Testis (tissue), 5 donors: Measurements from ENCODE around the gene SMARCAD1. TPM values are rescaled to one million over a fixed set of nuclear protein-coding genes. Genes with fewer than 3 reads are reported as not detected.

Source experiments
- DNase-seq: peaks from one replicate; pipeline ENCODE4 v3.0.0-alpha.2; 2019
- H3K27ac ChIP-seq, 2 donors: fragments of 200-600 bp; sonication (generic); one replicate each; pipeline ENCODE4 v1.5.1; 2019
- H3K27me3 ChIP-seq: fragments of 200-600 bp; sonication (generic); one replicate; pipeline ENCODE4 v1.5.1; 2019
- H3K36me3 ChIP-seq: fragments of 200-600 bp; sonication (generic); one replicate; pipeline ENCODE4 v1.5.1; 2017; ENCODE audit warnings: low read depth; ENCODE audit errors: missing control alignments
- H3K4me1 ChIP-seq: fragments of 200-600 bp; sonication (generic); one replicate; pipeline ENCODE4 v1.5.1; 2019
- H3K4me3 ChIP-seq, 2 donors: fragments of 200-600 bp; sonication (generic); one replicate each; pipeline ENCODE4 v1.5.1; 2017 to 2019
- H3K9me3 ChIP-seq: fragments of 200-600 bp; sonication (generic); one replicate; pipeline ENCODE4 v1.5.1; 2017
- POLR2A ChIP-seq: fragments of 450-650 bp; IDR thresholded peaks from one replicate; pipeline ENCODE4 v1.6.1; 2017; ENCODE audit warnings: antibody characterized with exemption, mild to moderate bottlenecking, moderate library complexity
- WGBS, 2 donors: methylation state at CpG; one replicate each; pipeline ENCODE4 v1.1.5; 2018; 5-methylcytosine and 5-hydroxymethylcytosine counted together
- intact Hi-C: fragments of 100-400 bp; cut with DNase I; formaldehyde crosslinking; loops from one replicate; pipeline ENCODE4 v1.15.1; 2023; ENCODE audit warnings: low total_unique reads
- long read RNA-seq, 2 donors: transcript quantifications; one replicate each; lab custom pipeline, GENCODE V29; 2026
- polyA plus RNA-seq: library from polyadenylated mRNA; stranded (reverse); fragments of 350-450 nt; fragmentation: Illumina TruSeq; extraction: RNeasy Lipid Tissue Mini Kit (QIAGEN cat#74804); gene quantifications from one replicate; pipeline ENCODE4 v1.2.3, GENCODE V29; 2014; ENCODE audit warnings: low read depth, low replicate concordance; ENCODE audit not compliant: insufficient read depth
- total RNA-seq, 2 donors: library from RNA; depleted of rRNA; stranded (reverse); fragments of >200 nt; gene quantifications; one replicate each; pipeline ENCODE4 v1.2.3, GENCODE V29; 2016
- TF ChIP-seq, protein P1 (sequence below), 3 experiments: fragments of 450-650 bp in 2 of 3; fragments of 200-600 bp in 1 of 3; sonication (generic) in 1 of 3; IDR thresholded peaks; one replicate each; pipeline ENCODE4 v1.5.1; 2016 to 2019; ENCODE audit warnings: antibody characterized with exemption in 3 of 3, mild to moderate bottlenecking in 2 of 3, moderate library complexity in 1 of 3

Gene SMARCAD1, protein sequence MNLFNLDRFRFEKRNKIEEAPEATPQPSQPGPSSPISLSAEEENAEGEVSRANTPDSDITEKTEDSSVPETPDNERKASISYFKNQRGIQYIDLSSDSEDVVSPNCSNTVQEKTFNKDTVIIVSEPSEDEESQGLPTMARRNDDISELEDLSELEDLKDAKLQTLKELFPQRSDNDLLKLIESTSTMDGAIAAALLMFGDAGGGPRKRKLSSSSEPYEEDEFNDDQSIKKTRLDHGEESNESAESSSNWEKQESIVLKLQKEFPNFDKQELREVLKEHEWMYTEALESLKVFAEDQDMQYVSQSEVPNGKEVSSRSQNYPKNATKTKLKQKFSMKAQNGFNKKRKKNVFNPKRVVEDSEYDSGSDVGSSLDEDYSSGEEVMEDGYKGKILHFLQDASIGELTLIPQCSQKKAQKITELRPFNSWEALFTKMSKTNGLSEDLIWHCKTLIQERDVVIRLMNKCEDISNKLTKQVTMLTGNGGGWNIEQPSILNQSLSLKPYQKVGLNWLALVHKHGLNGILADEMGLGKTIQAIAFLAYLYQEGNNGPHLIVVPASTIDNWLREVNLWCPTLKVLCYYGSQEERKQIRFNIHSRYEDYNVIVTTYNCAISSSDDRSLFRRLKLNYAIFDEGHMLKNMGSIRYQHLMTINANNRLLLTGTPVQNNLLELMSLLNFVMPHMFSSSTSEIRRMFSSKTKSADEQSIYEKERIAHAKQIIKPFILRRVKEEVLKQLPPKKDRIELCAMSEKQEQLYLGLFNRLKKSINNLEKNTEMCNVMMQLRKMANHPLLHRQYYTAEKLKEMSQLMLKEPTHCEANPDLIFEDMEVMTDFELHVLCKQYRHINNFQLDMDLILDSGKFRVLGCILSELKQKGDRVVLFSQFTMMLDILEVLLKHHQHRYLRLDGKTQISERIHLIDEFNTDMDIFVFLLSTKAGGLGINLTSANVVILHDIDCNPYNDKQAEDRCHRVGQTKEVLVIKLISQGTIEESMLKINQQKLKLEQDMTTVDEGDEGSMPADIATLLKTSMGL
- total RNA-seq (10 to 100 TPM; 31.7 to 35.6 TPM), polyA plus RNA-seq (17.4 TPM)
- long read RNA-seq, donor 1, full-length matches to known transcripts: 2 of 12 reads
- long read RNA-seq, donor 1, partial matches to known transcripts: 10 of 12 reads
- long read RNA-seq, donor 1, other reads (novel, unspliced or antisense): 0 of 12 reads
- long read RNA-seq, donor 2, full-length matches to known transcripts: 1 of 1 reads
- long read RNA-seq, donor 2, partial matches to known transcripts: 0 of 1 reads
- long read RNA-seq, donor 2, other reads (novel, unspliced or antisense): 0 of 1 reads

DNA sequence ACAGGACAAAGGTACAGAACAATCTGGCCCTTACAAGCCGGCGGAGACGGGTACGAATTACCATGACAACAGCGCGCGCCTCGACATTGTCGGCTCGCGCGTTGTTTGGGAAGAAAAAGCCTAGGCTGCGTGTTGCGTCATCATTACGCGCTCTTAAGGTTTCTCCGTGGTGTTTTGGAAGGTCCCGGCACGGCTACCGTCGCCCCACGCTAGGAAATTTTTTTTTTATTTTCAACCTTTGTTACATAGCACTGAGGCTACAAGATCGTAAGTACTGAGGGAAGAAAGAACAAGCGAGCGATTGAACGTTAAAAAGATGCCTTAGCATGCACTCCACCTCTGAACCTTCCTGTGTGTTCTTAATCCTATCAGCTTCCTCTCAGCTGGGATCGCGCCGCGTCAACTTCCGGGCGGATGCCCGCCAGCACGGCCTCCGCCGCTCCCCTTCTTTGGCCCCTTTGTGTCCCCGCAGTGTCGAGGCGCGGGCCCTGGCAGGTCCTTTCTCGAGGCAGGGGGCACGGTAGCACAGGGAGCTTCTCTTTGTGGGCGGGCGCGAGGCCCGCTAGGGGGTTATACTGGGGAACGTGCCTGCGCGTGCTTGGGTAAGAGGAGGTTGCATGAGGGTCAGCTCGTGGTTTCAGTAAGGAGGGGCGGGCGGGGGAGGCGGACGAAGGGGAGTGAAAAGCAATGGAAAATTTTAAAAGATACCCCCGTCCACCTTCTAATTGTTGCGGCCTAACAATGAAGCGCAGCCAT, at the start of gene SMARCAD1:
TSS of gene SMARCAD1 (plus strand) at position 397 of the 756 bp plus-strand sequence. CDS start 530 bp downstream, outside the sequence.
- intact Hi-C loops: no loop called here
- Histone ChIP-seq H3K9me3 (no peaks in the 10 kb centered on the region), H3K4me1 (peaks cover 14% of the 10 kb centered on the region), H3K36me3 (no peaks in the 10 kb centered on the region), H3K27me3 (no peaks in the 10 kb centered on the region), H3K27ac (peak within 1 kb of the TSS; percentile 83 to 95), H3K4me3 (peak within 1 kb of the TSS; percentile 82 to 85)
- DNase-seq: peak; percentile 98
- WGBS, 2 donors: 0 to 1% methylated on average over 35 to 57 of the region's 57 CpGs
- TF ChIP-seq, protein P1, sequence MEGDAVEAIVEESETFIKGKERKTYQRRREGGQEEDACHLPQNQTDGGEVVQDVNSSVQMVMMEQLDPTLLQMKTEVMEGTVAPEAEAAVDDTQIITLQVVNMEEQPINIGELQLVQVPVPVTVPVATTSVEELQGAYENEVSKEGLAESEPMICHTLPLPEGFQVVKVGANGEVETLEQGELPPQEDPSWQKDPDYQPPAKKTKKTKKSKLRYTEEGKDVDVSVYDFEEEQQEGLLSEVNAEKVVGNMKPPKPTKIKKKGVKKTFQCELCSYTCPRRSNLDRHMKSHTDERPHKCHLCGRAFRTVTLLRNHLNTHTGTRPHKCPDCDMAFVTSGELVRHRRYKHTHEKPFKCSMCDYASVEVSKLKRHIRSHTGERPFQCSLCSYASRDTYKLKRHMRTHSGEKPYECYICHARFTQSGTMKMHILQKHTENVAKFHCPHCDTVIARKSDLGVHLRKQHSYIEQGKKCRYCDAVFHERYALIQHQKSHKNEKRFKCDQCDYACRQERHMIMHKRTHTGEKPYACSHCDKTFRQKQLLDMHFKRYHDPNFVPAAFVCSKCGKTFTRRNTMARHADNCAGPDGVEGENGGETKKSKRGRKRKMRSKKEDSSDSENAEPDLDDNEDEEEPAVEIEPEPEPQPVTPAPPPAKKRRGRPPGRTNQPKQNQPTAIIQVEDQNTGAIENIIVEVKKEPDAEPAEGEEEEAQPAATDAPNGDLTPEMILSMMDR (IDR thresholded peaks at IDR 0.05): no peak
- TF ChIP-seq POLR2A: no peak

- H3K27ac ChIP-seq: no peak overlapping the region
- no peaks in the 10 kb centered on the region for H3K27me3 ChIP-seq
- no peaks in the 10 kb centered on the region for H3K4me1 ChIP-seq
- 86 to 88% methylated on average over 3 of the region's 3 CpGs for WGBS, 2 donors
- TF ChIP-seq POLR2A: no peak
- TF ChIP-seq, protein P1 (IDR thresholded peaks at IDR 0.05): no peak
- no peaks in the 10 kb centered on the region for H3K9me3 ChIP-seq
- no peaks in the 10 kb centered on the region for H3K36me3 ChIP-seq
- intact Hi-C loops: no loop called here
- DNase-seq: no peak
- H3K4me3 ChIP-seq: no peak overlapping the region
These were observed 48.8 kb upstream of the SMARCAD1 start for GRCh38 chr4:94158883-94159282.

DNA sequence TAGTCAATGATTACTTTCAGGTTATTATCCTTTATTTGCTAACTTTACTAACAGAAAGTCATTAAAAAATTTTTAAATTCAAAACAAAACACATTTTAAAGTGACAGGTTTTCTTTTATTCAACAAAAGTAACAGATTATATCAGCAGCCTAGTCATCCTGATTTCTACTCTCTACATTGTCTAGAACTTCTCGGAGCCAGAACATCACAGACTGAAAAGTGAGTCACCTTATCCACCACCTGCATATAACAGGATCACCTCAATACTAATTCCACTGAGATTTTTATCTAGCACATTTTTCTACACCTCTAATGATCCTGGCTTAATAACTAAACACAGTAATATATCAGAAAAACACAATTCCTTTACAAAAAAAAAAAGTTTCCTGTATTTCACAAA, 47.9 kb upstream of the SMARCAD1 start:
- H3K4me3 ChIP-seq: no peak overlapping the region
- TF ChIP-seq POLR2A: no peak
- TF ChIP-seq, protein P1 (IDR thresholded peaks at IDR 0.05): no peak
- intact Hi-C loops: no loop called here
- no peaks in the 10 kb centered on the region for H3K36me3 ChIP-seq
- WGBS, 2 donors: 83 to 91% methylated on average over 1 of the region's 1 CpG
- DNase-seq: no peak
- no peaks in the 10 kb centered on the region for H3K9me3 ChIP-seq
- H3K4me1 ChIP-seq: no peaks in the 10 kb centered on the region
- H3K27me3 ChIP-seq: no peaks in the 10 kb centered on the region
- H3K27ac ChIP-seq: no peak overlapping the region

DNA sequence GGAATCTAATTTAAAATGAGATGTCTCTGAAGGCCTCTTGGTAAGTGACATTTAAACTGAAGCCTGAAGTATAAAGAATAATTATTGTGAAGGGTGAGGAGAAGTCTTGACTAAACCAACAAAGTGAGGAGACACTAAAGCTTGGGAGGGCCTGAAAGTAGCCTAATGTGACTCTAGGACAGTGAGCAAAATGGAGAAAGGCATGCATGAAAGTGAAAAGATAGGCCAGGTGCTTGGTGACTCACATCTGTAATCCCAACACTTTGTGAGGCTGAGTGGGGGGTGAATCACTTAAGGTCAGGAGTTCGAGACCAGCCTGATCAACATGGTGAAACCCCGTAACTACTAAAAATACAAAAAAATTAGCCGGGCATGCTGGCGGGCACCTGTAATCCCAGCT, 46.9 kb upstream of the SMARCAD1 start:
- H3K27ac ChIP-seq: no peak overlapping the region
- no peaks in the 10 kb centered on the region for H3K4me1 ChIP-seq
- no peaks in the 10 kb centered on the region for H3K27me3 ChIP-seq
- TF ChIP-seq POLR2A: no peak
- TF ChIP-seq, protein P1 (IDR thresholded peaks at IDR 0.05): no peak
- H3K36me3 ChIP-seq: no peaks in the 10 kb centered on the region
- WGBS, 2 donors: 88 to 95% methylated on average over 4 of the region's 4 CpGs
- no peaks in the 10 kb centered on the region for H3K9me3 ChIP-seq
- DNase-seq: no peak
- intact Hi-C loops: no loop called here
- H3K4me3 ChIP-seq: no peak overlapping the region
